PFSK-1 (cell line): ENCODE measurements around the gene BCL2L1.

Experiments
- FOXP2 ChIP-seq: optimal IDR thresholded peaks from 2 replicates; pipeline ENCODE3; 2011; ENCODE audit warnings: borderline replicate concordance, control low read depth, inconsistent platforms; ENCODE audit not compliant: insufficient read depth; ENCODE audit errors: extremely low read length, extremely low read depth
- POLR2AphosphoS5 ChIP-seq: IDR thresholded peaks from 2 replicates; pipeline ENCODE4 v1.6.1; 2012; ENCODE audit warnings: low read depth, mild to moderate bottlenecking, control low read depth, low read length, moderate library complexity
- SIN3A ChIP-seq: IDR thresholded peaks from 2 replicates; pipeline ENCODE4 v1.6.1; 2012; ENCODE audit warnings: mild to moderate bottlenecking, low read length, moderate library complexity, borderline replicate concordance; ENCODE audit not compliant: insufficient read depth
- TAF1 ChIP-seq: IDR thresholded peaks from 2 replicates; pipeline ENCODE4 v1.6.1; 2012; ENCODE audit warnings: low read length, control low read depth, borderline replicate concordance; ENCODE audit not compliant: insufficient read depth
- TF ChIP-seq, protein P1 (sequence below), 2 experiments: IDR thresholded peaks; 2 replicates each; pipeline versions ENCODE4 v1.6.1 to v1.8.0; 2011 to 2012; ENCODE audit warnings: low read depth in 2 of 2, low read length in 2 of 2, control low read depth in 1 of 2, inconsistent platforms in 1 of 2, mild to moderate bottlenecking in 1 of 2, moderate library complexity in 1 of 2; ENCODE audit not compliant: insufficient read depth in 1 of 2

The BCL2L1 gene

DNA sequence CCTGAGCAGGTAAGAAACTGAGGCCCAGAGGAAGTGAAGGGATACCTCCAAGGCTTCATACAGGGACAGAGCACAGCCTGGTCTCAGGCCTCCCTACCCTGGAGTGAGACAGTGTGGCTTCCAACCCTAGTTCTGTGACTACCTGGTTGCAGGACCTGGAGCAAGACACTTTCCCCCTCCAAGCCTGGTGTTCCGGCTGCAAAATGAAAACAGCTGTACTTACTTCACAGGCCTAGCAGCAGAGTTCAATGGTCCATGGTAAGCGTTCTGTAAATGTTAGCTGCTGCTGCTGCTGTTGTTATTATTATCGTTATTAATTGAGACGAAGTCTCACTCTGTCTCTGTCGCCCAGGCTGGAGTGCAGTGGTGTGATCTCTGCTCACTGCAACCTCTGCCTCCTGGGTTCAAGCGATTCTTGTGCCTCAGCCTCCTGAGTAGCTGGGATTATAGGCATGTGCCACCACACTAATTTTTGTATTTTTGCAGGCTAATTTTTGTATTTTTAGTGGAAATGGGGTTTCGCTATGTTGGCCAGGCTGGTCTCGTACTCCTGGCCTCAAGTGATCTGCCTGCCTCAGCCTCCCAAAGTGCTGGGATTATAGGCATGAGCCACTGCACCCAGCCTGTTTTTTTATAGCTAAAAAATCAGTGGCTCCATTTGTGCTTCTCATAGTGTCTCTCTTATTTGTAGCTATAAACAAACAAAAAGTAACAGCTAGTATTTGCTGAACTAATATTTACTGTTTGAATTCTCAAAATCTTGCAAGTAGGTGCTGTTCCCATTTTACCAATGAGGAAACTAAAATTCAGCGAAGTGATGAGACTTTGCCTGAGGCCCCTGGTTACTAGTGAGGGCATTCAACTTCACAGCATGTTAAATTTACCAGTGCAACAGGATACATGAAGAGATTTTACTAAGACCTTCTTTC is 43.0 kb downstream of the BCL2L1 start:
- TF ChIP-seq, protein P1, sequence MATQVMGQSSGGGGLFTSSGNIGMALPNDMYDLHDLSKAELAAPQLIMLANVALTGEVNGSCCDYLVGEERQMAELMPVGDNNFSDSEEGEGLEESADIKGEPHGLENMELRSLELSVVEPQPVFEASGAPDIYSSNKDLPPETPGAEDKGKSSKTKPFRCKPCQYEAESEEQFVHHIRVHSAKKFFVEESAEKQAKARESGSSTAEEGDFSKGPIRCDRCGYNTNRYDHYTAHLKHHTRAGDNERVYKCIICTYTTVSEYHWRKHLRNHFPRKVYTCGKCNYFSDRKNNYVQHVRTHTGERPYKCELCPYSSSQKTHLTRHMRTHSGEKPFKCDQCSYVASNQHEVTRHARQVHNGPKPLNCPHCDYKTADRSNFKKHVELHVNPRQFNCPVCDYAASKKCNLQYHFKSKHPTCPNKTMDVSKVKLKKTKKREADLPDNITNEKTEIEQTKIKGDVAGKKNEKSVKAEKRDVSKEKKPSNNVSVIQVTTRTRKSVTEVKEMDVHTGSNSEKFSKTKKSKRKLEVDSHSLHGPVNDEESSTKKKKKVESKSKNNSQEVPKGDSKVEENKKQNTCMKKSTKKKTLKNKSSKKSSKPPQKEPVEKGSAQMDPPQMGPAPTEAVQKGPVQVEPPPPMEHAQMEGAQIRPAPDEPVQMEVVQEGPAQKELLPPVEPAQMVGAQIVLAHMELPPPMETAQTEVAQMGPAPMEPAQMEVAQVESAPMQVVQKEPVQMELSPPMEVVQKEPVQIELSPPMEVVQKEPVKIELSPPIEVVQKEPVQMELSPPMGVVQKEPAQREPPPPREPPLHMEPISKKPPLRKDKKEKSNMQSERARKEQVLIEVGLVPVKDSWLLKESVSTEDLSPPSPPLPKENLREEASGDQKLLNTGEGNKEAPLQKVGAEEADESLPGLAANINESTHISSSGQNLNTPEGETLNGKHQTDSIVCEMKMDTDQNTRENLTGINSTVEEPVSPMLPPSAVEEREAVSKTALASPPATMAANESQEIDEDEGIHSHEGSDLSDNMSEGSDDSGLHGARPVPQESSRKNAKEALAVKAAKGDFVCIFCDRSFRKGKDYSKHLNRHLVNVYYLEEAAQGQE (IDR thresholded peaks at IDR 0.05; ENCODE audit: insufficient read depth in 1 of 2, low read depth in 2 of 2, low read length in 2 of 2) = no peak

DNA sequence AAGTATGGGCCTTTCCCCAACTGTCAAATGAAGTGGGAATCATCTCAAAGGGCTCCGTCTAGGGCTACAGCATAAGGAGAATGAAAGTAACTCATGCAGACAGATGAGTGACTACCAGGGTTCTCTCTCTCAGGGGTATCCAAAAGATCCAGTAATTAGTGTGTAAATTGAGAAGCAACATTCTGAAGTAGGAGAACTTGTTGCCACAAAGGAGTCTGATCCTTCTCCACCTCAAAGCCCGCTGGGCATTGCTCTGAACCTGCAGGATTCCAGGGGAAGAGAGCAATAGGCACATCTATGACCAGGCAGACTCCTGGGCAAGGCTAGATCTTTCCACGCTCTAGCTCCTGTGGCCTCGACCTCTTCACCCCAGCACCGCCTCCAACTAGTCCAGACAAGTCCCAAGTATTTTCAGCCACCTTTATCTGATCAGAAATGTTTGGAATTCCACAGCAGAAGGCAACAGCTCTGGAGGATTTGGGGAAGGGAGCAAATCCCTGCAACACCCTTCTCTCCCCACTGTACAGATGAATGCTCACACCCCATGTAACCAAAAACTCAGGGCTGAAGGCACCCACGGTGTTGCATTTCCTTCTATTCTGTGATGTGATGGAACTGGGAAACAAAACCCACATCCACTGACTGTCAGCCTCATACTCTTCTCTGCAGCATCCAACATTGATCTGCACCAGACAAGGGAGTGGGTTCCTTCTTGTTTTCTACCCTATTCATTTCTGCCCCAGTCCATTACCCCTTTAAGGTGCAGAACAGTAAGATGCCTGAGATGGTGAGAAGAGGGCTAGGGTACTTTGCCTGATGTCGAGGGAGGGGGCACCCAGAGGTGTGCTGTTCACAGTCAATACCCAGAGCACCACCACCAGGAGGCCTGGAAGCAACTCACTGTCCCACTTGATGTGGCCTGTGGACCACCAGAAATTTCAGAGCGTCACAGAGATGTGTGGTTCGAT is 44.0 kb downstream of the BCL2L1 start:
- TF ChIP-seq FOXP2 (no peak), POLR2AphosphoS5 (no peak), SIN3A (no peak), TAF1 (no peak)
- TF ChIP-seq, protein P1 (IDR thresholded peaks at IDR 0.05; ENCODE audit: insufficient read depth in 1 of 2, low read depth in 2 of 2, low read length in 2 of 2) = no peak

DNA sequence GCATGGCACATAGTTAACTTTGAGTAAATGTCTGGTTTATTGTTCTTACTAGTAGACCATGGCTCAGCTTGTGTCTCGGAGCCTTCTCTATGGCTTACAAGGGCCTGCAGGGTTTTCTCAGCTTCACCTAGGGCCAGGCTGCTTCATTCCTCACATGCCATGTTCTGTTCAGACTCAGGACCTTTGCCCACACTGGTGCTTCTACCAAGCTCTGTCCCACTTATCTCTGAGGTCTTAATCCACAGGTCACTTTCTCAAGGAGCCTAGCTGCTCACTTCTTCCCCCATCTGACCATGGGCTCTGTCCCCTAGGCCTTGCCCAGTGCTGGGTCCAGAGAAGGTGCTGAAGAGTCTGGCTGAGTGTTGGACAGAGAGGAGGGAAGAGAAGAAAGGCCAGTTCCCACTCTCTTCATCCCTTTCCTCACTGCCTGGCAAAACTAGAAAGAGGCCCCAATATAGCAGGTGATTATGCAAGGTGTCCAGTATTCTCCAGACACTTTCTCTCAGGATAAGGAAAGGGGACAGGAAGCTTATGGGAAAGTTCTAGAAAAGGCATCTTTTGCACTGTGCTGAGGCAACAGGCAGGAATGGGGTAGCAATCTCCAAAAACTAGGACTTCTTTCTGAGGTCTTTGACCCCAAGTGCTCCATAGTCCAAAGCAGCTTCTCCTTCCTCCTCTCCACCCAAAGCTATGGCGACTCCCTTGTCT is 45.0 kb downstream of the BCL2L1 start:
- TF ChIP-seq POLR2AphosphoS5 = no peak
- no peak for TF ChIP-seq FOXP2
- TF ChIP-seq SIN3A = no peak
- TF ChIP-seq TAF1 = no peak
- TF ChIP-seq, protein P1 (IDR thresholded peaks at IDR 0.05; ENCODE audit: insufficient read depth in 1 of 2, low read depth in 2 of 2, low read length in 2 of 2) = no peak

DNA sequence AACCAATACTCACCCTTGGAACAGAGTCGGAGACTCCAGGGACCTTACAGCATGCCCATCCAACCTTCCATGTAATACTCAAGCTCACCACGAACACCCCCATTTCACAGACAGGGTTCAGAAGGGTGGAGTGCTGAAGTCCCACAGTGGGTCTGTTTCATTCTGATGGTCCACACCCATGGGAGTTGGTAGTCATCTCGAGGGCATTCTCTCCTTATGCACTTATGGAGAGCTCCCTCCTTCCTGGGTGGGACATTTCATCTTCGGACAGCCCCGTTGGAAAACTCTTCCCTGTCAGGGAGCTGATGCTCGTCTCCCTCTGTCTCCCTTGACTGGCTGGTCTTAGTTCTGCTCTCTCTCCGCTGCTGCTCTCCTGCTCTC is 46.1 kb downstream of the BCL2L1 start:
- TF ChIP-seq FOXP2 (no peak), SIN3A (no peak), POLR2AphosphoS5 (no peak), TAF1 (no peak)
- TF ChIP-seq, protein P1 (IDR thresholded peaks at IDR 0.05; ENCODE audit: insufficient read depth in 1 of 2, low read depth in 2 of 2, low read length in 2 of 2) = no peak
